DOHH2 (cell line): ENCODE data around the gene FAM149B1.

Experiments used
- H3F3A ChIP-seq: fragments of 200-600 bp; sonication (generic), shearing (Covaris generic); 2 replicates; pipeline ENCODE4 v1.6.0; 2016; ENCODE audit warnings: antibody characterized with exemption, mild to moderate bottlenecking; ENCODE audit not compliant: control insufficient read depth, insufficient read depth
- H3K27ac ChIP-seq: fragments of 200-600 bp; sonication (generic); 2 replicates; pipeline ENCODE4 v1.5.1; 2014; ENCODE audit warnings: low read depth, mild to moderate bottlenecking, low read length, moderate library complexity
- H3K27me3 ChIP-seq: fragments of 200-600 bp; sonication (generic); 2 replicates; pipeline ENCODE4 v1.6.1; 2014; ENCODE audit warnings: mild to moderate bottlenecking, low read length, mixed read lengths; ENCODE audit not compliant: control insufficient read depth
- H3K36me3 ChIP-seq: fragments of 200-600 bp; sonication (generic); 2 replicates; pipeline ENCODE4 v1.6.1; 2014; ENCODE audit warnings: mild to moderate bottlenecking, low read length, moderate library complexity, mixed read lengths; ENCODE audit not compliant: control insufficient read depth
- H3K4me1 ChIP-seq: fragments of 200-600 bp; sonication (generic); 2 replicates; pipeline ENCODE4 v1.6.1; 2014; ENCODE audit warnings: mild to moderate bottlenecking, low read length, mixed read lengths; ENCODE audit not compliant: control insufficient read depth
- H3K4me2 ChIP-seq: fragments of 200-600 bp; sonication (generic); 2 replicates; pipeline ENCODE4 v1.6.0; 2014; ENCODE audit warnings: mild to moderate bottlenecking, low read length, moderate library complexity
- H3K4me3 ChIP-seq: fragments of 200-600 bp; sonication (generic); 2 replicates; pipeline ENCODE4 v1.5.1; 2014; ENCODE audit warnings: mild to moderate bottlenecking, low read length, mixed read lengths
- H3K79me2 ChIP-seq: fragments of 200-600 bp; sonication (generic); 2 replicates; pipeline ENCODE4 v1.6.1; 2014; ENCODE audit warnings: mild to moderate bottlenecking, low read length, mixed read lengths; ENCODE audit not compliant: control insufficient read depth
- H3K9me2 ChIP-seq: fragments of 200-600 bp; sonication (generic); replicated peaks from 2 replicates; pipeline ENCODE4 v1.6.1; 2014; ENCODE audit warnings: mild to moderate bottlenecking, low read length, mixed read lengths; ENCODE audit not compliant: control insufficient read depth
- H3K9me3 ChIP-seq: fragments of 200-600 bp; sonication (generic); 2 replicates; pipeline ENCODE4 v1.6.1; 2014; ENCODE audit warnings: antibody characterized with exemption, low read length, mixed read lengths; ENCODE audit not compliant: control insufficient read depth, insufficient read depth
- H4K20me1 ChIP-seq: fragments of 200-600 bp; sonication (generic); 2 replicates; pipeline ENCODE4 v1.6.0; 2014; ENCODE audit warnings: low read depth, mild to moderate bottlenecking, antibody characterized with exemption, low read length, moderate library complexity; ENCODE audit not compliant: control insufficient read depth, insufficient read depth
- CTCF ChIP-seq: fragments of 200-600 bp; sonication (generic); IDR thresholded peaks from one replicate; pipeline ENCODE4 v1.5.1; 2014; ENCODE audit warnings: antibody characterized with exemption, mild to moderate bottlenecking, low read depth, low read length; ENCODE audit not compliant: poor library complexity, severe bottlenecking
- EZH2phosphoT487 ChIP-seq: fragments of 200-600 bp; sonication (generic); IDR thresholded peaks from 2 replicates; pipeline ENCODE4 v1.6.1; 2017; ENCODE audit warnings: borderline replicate concordance, mild to moderate bottlenecking, antibody characterized with exemption, low read length, moderate library complexity, mixed read lengths

FAM149B1 gene

GRCh38 chr10:73205081-73205480 is 37.2 kb downstream of the FAM149B1 start:
- Histone ChIP-seq H3K79me2 (no peaks in the 10 kb centered on the region), H3K27me3 (no peaks in the 10 kb centered on the region), H4K20me1 (no peaks in the 10 kb centered on the region), H3K4me3 (no peak overlapping the region), H3K4me2 (no peak overlapping the region), H3K27ac (no peak overlapping the region), H3K9me3 (no peaks in the 10 kb centered on the region), H3F3A (no peaks in the 10 kb centered on the region), H3K4me1 (no peaks in the 10 kb centered on the region), H3K9me2 (no peaks in the 10 kb centered on the region), H3K36me3 (no peaks in the 10 kb centered on the region)
- TF ChIP-seq CTCF (no peak), EZH2phosphoT487 (no peak)

- Histone ChIP-seq H3K79me2 (no peaks in the 10 kb centered on the region), H4K20me1 (no peaks in the 10 kb centered on the region), H3K4me1 (no peaks in the 10 kb centered on the region), H3K27ac (no peak overlapping the region), H3K4me2 (no peak overlapping the region), H3K27me3 (no peaks in the 10 kb centered on the region), H3K9me3 (no peaks in the 10 kb centered on the region), H3K36me3 (no peaks in the 10 kb centered on the region), H3K4me3 (no peak overlapping the region), H3F3A (no peaks in the 10 kb centered on the region), H3K9me2 (no peaks in the 10 kb centered on the region)
- no peak for TF ChIP-seq EZH2phosphoT487
- no peak for TF ChIP-seq CTCF
Measured at GRCh38 chr10:73205890-73206289, 38.0 kb downstream of the FAM149B1 start.

GRCh38 chr10:73206385-73206784 is 38.5 kb downstream of the FAM149B1 start:
- Histone ChIP-seq H3K27me3 (no peaks in the 10 kb centered on the region), H3K4me2 (no peak overlapping the region), H3K9me2 (no peaks in the 10 kb centered on the region), H3K4me1 (no peaks in the 10 kb centered on the region), H3F3A (no peaks in the 10 kb centered on the region), H3K27ac (no peak overlapping the region), H3K36me3 (no peaks in the 10 kb centered on the region), H4K20me1 (no peaks in the 10 kb centered on the region), H3K79me2 (no peaks in the 10 kb centered on the region), H3K4me3 (no peak overlapping the region), H3K9me3 (no peaks in the 10 kb centered on the region)
- TF ChIP-seq EZH2phosphoT487 (no peak), CTCF (no peak)

GRCh38 chr10:73207883-73208282 is 40.0 kb downstream of the FAM149B1 start:
- Histone ChIP-seq H3K4me2 (no peak overlapping the region), H3K9me3 (no peaks in the 10 kb centered on the region), H3K9me2 (no peaks in the 10 kb centered on the region), H3K27me3 (no peaks in the 10 kb centered on the region), H3K79me2 (no peaks in the 10 kb centered on the region), H3F3A (no peaks in the 10 kb centered on the region), H4K20me1 (no peaks in the 10 kb centered on the region), H3K4me3 (no peak overlapping the region), H3K4me1 (no peaks in the 10 kb centered on the region), H3K36me3 (no peaks in the 10 kb centered on the region), H3K27ac (no peak overlapping the region)
- TF ChIP-seq CTCF (no peak), EZH2phosphoT487 (no peak)
